ENCODE measurements around the gene ZNF813.

Gene ZNF813

DNA sequence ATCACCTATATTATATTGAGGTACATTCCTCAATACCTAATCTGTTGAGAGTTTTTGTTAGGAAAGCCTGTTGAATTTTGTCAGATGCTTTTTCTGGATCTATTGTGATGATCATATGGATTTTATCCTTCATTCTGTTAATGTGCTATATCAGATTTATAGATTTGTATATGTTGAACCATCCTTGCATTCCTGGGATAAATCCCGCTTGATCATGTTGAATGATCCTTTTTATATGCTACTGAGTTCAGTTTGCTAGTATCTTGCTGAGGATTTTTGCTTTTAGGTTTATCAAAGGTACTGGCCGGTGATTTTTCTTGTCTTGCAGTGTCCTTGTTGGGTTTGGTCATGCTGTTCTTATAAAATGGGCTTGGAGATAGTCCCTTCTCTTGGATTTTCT lies 58.4 kb downstream of the ZNF813 start:
- H3K27me3 ChIP-seq (ENCODE audit: low read depth, low read length): no peaks in the 10 kb centered on the region
- H3K4me1 ChIP-seq (ENCODE audit: low read length): 0 out of 2 replicates have a peak, but pooled peaks cover 3% of the 10 kb centered on the region
- no peak overlapping the region for H3K27ac ChIP-seq (ENCODE audit: low read length)
- no peak for TF ChIP-seq EZH2phosphoT487 (IDR thresholded peaks at IDR 0.05; ENCODE audit: low read depth)
- TF ChIP-seq, protein P1, sequence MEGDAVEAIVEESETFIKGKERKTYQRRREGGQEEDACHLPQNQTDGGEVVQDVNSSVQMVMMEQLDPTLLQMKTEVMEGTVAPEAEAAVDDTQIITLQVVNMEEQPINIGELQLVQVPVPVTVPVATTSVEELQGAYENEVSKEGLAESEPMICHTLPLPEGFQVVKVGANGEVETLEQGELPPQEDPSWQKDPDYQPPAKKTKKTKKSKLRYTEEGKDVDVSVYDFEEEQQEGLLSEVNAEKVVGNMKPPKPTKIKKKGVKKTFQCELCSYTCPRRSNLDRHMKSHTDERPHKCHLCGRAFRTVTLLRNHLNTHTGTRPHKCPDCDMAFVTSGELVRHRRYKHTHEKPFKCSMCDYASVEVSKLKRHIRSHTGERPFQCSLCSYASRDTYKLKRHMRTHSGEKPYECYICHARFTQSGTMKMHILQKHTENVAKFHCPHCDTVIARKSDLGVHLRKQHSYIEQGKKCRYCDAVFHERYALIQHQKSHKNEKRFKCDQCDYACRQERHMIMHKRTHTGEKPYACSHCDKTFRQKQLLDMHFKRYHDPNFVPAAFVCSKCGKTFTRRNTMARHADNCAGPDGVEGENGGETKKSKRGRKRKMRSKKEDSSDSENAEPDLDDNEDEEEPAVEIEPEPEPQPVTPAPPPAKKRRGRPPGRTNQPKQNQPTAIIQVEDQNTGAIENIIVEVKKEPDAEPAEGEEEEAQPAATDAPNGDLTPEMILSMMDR (IDR thresholded peaks at IDR 0.05; ENCODE audit: low read depth, low read length): no peak
- H3K4me2 ChIP-seq (ENCODE audit: low read length): no peak overlapping the region
- H3K9me3 ChIP-seq (ENCODE audit: insufficient read depth, low read length): peaks cover under 1% of the 10 kb centered on the region; the same call in 1 of the 2 replicates
- no peak overlapping the region for H2AFZ ChIP-seq (ENCODE audit: low read depth, low read length)
- peaks cover 10% of the 10 kb centered on the region; the same call in 1 of the 2 replicates for H3K79me2 ChIP-seq (ENCODE audit: low read length)
- H3K4me3 ChIP-seq (ENCODE audit: low read length): no peak overlapping the region
- H3K9ac ChIP-seq (ENCODE audit: low read length): no peak overlapping the region
- H3K36me3 ChIP-seq (replicated peaks; ENCODE audit: low read depth, low read length): peaks cover 13% of the 10 kb centered on the region
- H4K20me1 ChIP-seq (ENCODE audit: insufficient read depth, low read length): no peaks in the 10 kb centered on the region

DNA sequence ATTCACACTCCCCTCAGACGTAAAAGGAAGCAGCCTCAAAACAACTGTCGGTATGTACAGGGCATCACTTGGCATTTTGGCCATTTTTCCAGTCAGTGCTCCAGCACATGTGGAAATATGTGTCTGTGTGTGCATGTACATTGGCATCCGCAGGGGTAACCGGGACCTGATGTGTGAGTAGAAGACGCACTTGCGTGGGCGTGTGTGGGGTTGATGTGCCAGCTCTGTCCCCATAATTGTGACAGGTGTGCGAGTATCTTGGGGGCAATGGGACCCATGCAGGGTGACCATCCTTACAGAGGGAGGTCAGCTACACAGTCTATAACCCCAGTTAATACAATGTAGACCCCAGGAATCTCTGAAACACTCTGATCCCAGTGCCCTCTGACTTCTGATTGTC lies 63.1 kb downstream of the ZNF813 start:
- no peaks in the 10 kb centered on the region for H3K27me3 ChIP-seq (ENCODE audit: low read depth, low read length)
- no peak overlapping the region for H2AFZ ChIP-seq (ENCODE audit: low read depth, low read length)
- no peak for TF ChIP-seq EZH2phosphoT487 (IDR thresholded peaks at IDR 0.05; ENCODE audit: low read depth)
- TF ChIP-seq, protein P1 (IDR thresholded peaks at IDR 0.05; ENCODE audit: low read depth, low read length): no peak
- no peaks in the 10 kb centered on the region for H3K79me2 ChIP-seq (ENCODE audit: low read length)
- H3K36me3 ChIP-seq (replicated peaks; ENCODE audit: low read depth, low read length): peaks cover 11% of the 10 kb centered on the region
- no peaks in the 10 kb centered on the region for H4K20me1 ChIP-seq (ENCODE audit: insufficient read depth, low read length)
- no peak overlapping the region for H3K27ac ChIP-seq (ENCODE audit: low read length)
- no peak overlapping the region for H3K4me2 ChIP-seq (ENCODE audit: low read length)
- H3K9me3 ChIP-seq (ENCODE audit: insufficient read depth, low read length): no peaks in the 10 kb centered on the region
- no peak overlapping the region for H3K4me3 ChIP-seq (ENCODE audit: low read length)
- H3K9ac ChIP-seq (ENCODE audit: low read length): no peak overlapping the region
- H3K4me1 ChIP-seq (ENCODE audit: low read length): no peaks in the 10 kb centered on the region

DNA sequence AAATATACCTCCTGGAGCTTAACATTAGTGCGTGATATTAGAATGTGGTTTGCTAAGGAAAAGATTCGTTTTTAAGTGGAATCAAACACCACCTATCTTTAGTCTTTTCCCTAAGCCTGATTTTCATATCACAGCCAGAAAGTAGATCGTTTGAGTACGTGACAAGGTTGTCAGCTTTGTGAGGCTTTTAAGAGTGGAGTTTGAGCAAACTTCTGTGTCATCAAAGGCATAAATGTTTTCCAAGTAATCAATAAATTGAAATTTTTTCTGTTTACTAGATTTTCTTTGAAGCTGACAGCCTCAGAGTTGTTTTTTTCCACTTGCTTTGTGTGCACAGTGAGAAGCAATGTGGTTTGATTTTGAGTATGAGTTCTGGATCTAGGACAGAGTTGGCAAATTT lies 63.9 kb downstream of the ZNF813 start:
- no peak overlapping the region for H3K4me2 ChIP-seq (ENCODE audit: low read length)
- H4K20me1 ChIP-seq (ENCODE audit: insufficient read depth, low read length): no peaks in the 10 kb centered on the region
- H3K4me1 ChIP-seq (ENCODE audit: low read length): no peaks in the 10 kb centered on the region
- no peaks in the 10 kb centered on the region for H3K79me2 ChIP-seq (ENCODE audit: low read length)
- no peaks in the 10 kb centered on the region for H3K9me3 ChIP-seq (ENCODE audit: insufficient read depth, low read length)
- no peak overlapping the region for H3K9ac ChIP-seq (ENCODE audit: low read length)
- TF ChIP-seq EZH2phosphoT487 (IDR thresholded peaks at IDR 0.05; ENCODE audit: low read depth): no peak
- TF ChIP-seq, protein P1 (IDR thresholded peaks at IDR 0.05; ENCODE audit: low read depth, low read length): no peak
- no peak overlapping the region for H3K4me3 ChIP-seq (ENCODE audit: low read length)
- H3K27me3 ChIP-seq (ENCODE audit: low read depth, low read length): no peaks in the 10 kb centered on the region
- no peak overlapping the region for H3K27ac ChIP-seq (ENCODE audit: low read length)
- H2AFZ ChIP-seq (ENCODE audit: low read depth, low read length): no peak overlapping the region
- peaks cover 6% of the 10 kb centered on the region for H3K36me3 ChIP-seq (replicated peaks; ENCODE audit: low read depth, low read length)

DNA sequence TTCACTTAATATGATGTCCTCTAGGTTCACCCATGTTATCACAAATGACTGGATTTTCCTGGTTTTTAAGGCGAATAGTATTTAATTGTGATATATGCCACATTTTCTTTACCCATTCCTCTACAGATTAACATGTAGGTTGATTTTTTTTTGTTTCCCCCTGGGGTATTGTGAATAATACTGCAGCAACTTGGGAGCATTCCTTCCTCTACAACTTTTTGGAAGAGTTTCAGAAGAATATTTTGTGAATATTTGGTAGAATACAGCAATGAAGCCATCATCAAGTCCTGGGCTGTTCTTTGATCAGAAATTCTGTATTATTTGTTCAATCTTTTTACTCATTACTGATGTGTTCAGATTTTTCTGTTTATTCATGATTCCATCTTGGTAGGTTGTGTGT lies 64.8 kb downstream of the ZNF813 start:
- no peak for TF ChIP-seq EZH2phosphoT487 (IDR thresholded peaks at IDR 0.05; ENCODE audit: low read depth)
- TF ChIP-seq, protein P1 (IDR thresholded peaks at IDR 0.05; ENCODE audit: low read depth, low read length): no peak
- H4K20me1 ChIP-seq (ENCODE audit: insufficient read depth, low read length): no peaks in the 10 kb centered on the region
- no peak overlapping the region for H3K9ac ChIP-seq (ENCODE audit: low read length)
- no peaks in the 10 kb centered on the region for H3K9me3 ChIP-seq (ENCODE audit: insufficient read depth, low read length)
- H3K4me1 ChIP-seq (ENCODE audit: low read length): peaks cover 4% of the 10 kb centered on the region; the same call in 1 of the 2 replicates
- H3K79me2 ChIP-seq (ENCODE audit: low read length): no peaks in the 10 kb centered on the region
- H3K36me3 ChIP-seq (replicated peaks; ENCODE audit: low read depth, low read length): peaks cover 2% of the 10 kb centered on the region
- no peak overlapping the region for H3K4me2 ChIP-seq (ENCODE audit: low read length)
- H2AFZ ChIP-seq (ENCODE audit: low read depth, low read length): no peak overlapping the region
- H3K27me3 ChIP-seq (ENCODE audit: low read depth, low read length): no peaks in the 10 kb centered on the region
- H3K27ac ChIP-seq (ENCODE audit: low read length): no peak overlapping the region
- H3K4me3 ChIP-seq (ENCODE audit: low read length): no peak overlapping the region
